ENCODE measurements around the gene SGCA. TPM values are rescaled to one million over a fixed set of nuclear protein-coding genes. Genes with fewer than 3 reads are reported as not detected.
A peak's percentile ranks its signal among the peaks of the same experiment; 100 is the strongest.

Gene SGCA
- total and polyA plus RNA-seq, 2 of the 8 experiments (the other 6 are each of a cell fraction or from before 2014, with no cell fraction given): 0.12 TPM; not detected in 1

DNA sequence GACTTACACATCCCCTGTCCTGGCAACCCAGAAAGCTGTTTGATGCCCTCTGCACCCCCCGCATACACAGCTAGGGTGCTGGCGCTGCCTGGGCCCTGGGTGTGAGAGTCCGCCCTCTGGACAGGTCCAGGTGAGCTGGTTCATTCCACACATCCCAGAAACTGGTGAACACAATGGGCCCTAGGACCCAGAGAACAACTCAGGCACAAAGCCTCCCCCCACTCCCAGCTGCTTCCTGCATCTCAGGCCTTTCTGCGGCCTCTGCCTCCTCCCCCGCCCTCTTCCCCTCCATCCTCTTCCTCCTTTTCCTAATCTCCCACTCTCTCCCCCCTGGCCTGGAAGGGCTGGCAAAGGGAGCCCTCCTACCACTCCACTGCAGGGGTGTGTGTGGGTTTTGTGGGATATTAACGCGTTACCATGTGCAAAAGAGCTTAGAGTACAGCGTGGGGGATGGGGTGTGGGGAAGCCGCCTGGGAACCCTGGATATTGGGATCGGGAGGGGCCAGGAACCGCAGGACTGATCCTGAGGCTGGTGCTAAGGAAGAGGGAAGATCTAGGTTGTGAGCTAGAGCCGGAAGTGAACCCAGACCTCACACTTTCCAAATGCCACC lies 13.8 kb upstream of the SGCA start (continued):
- TF ChIP-seq, protein P1, sequence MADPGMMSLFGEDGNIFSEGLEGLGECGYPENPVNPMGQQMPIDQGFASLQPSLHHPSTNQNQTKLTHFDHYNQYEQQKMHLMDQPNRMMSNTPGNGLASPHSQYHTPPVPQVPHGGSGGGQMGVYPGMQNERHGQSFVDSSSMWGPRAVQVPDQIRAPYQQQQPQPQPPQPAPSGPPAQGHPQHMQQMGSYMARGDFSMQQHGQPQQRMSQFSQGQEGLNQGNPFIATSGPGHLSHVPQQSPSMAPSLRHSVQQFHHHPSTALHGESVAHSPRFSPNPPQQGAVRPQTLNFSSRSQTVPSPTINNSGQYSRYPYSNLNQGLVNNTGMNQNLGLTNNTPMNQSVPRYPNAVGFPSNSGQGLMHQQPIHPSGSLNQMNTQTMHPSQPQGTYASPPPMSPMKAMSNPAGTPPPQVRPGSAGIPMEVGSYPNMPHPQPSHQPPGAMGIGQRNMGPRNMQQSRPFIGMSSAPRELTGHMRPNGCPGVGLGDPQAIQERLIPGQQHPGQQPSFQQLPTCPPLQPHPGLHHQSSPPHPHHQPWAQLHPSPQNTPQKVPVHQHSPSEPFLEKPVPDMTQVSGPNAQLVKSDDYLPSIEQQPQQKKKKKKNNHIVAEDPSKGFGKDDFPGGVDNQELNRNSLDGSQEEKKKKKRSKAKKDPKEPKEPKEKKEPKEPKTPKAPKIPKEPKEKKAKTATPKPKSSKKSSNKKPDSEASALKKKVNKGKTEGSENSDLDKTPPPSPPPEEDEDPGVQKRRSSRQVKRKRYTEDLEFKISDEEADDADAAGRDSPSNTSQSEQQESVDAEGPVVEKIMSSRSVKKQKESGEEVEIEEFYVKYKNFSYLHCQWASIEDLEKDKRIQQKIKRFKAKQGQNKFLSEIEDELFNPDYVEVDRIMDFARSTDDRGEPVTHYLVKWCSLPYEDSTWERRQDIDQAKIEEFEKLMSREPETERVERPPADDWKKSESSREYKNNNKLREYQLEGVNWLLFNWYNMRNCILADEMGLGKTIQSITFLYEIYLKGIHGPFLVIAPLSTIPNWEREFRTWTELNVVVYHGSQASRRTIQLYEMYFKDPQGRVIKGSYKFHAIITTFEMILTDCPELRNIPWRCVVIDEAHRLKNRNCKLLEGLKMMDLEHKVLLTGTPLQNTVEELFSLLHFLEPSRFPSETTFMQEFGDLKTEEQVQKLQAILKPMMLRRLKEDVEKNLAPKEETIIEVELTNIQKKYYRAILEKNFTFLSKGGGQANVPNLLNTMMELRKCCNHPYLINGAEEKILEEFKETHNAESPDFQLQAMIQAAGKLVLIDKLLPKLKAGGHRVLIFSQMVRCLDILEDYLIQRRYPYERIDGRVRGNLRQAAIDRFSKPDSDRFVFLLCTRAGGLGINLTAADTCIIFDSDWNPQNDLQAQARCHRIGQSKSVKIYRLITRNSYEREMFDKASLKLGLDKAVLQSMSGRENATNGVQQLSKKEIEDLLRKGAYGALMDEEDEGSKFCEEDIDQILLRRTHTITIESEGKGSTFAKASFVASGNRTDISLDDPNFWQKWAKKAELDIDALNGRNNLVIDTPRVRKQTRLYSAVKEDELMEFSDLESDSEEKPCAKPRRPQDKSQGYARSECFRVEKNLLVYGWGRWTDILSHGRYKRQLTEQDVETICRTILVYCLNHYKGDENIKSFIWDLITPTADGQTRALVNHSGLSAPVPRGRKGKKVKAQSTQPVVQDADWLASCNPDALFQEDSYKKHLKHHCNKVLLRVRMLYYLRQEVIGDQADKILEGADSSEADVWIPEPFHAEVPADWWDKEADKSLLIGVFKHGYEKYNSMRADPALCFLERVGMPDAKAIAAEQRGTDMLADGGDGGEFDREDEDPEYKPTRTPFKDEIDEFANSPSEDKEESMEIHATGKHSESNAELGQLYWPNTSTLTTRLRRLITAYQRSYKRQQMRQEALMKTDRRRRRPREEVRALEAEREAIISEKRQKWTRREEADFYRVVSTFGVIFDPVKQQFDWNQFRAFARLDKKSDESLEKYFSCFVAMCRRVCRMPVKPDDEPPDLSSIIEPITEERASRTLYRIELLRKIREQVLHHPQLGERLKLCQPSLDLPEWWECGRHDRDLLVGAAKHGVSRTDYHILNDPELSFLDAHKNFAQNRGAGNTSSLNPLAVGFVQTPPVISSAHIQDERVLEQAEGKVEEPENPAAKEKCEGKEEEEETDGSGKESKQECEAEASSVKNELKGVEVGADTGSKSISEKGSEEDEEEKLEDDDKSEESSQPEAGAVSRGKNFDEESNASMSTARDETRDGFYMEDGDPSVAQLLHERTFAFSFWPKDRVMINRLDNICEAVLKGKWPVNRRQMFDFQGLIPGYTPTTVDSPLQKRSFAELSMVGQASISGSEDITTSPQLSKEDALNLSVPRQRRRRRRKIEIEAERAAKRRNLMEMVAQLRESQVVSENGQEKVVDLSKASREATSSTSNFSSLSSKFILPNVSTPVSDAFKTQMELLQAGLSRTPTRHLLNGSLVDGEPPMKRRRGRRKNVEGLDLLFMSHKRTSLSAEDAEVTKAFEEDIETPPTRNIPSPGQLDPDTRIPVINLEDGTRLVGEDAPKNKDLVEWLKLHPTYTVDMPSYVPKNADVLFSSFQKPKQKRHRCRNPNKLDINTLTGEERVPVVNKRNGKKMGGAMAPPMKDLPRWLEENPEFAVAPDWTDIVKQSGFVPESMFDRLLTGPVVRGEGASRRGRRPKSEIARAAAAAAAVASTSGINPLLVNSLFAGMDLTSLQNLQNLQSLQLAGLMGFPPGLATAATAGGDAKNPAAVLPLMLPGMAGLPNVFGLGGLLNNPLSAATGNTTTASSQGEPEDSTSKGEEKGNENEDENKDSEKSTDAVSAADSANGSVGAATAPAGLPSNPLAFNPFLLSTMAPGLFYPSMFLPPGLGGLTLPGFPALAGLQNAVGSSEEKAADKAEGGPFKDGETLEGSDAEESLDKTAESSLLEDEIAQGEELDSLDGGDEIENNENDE (IDR thresholded peaks at IDR 0.05; ENCODE audit: insufficient replicate concordance, low read length): no peak
- TF ChIP-seq KDM1A (IDR thresholded peaks at IDR 0.05; ENCODE audit: borderline replicate concordance, low read length) (peak; percentile 58; the same call in 1 of the 2 replicates), CBX5 (IDR thresholded peaks at IDR 0.05; ENCODE audit: low read depth, low read length) (no peak), POLR2A (IDR thresholded peaks at IDR 0.05; ENCODE audit: control extremely low read depth in 1 of 2, low read depth in 2 of 2, low read length in 2 of 2) (peak in 1 of 2 experiments; percentile 52; a peak in 1 of 3 replicates), TAF1 (IDR thresholded peaks at IDR 0.05; ENCODE audit: low read depth, low read length) (0 out of 2 replicates have a peak, but pooled peaks have one; percentile 27), POLR2AphosphoS5 (IDR thresholded peaks at IDR 0.05; ENCODE audit: low read depth, low read length) (no peak), CHD2 (IDR thresholded peaks at IDR 0.05; ENCODE audit: low read length) (peak; percentile 58), GABPA (IDR thresholded peaks at IDR 0.05; ENCODE audit: borderline replicate concordance, insufficient read depth, low read length) (no peak), BRCA1 (IDR thresholded peaks at IDR 0.05; ENCODE audit: low read depth, low read length) (no peak), MAFK (IDR thresholded peaks at IDR 0.05; ENCODE audit: low read depth, low read length) (no peak)
